Neural cell (in vitro differentiated cells): ENCODE data around the gene UBALD1. TPM values are rescaled to one million over a fixed set of nuclear protein-coding genes. Genes with fewer than 3 reads are reported as not detected.
A peak's percentile ranks its signal among the peaks of the same experiment; 100 is the strongest.

Experiments used
- H2AFZ ChIP-seq: fragments of 200-600, 300-800 bp; sonication (generic), shearing (Covaris generic); 2 replicates; pipeline ENCODE4 v1.6.0; 2014; ENCODE audit warnings: low read depth, mild to moderate bottlenecking, antibody characterized with exemption, low read length, moderate library complexity
- H3F3A ChIP-seq: fragments of 200-600 bp; shearing (Covaris generic); 2 replicates; pipeline ENCODE4 v1.6.1; 2016; ENCODE audit warnings: mild to moderate bottlenecking, moderate library complexity, mixed read lengths, antibody characterized with exemption, low read length; ENCODE audit not compliant: insufficient read depth, poor library complexity, severe bottlenecking
- H3K27ac ChIP-seq: fragments of 200-600, 300-800 bp; sonication (generic), shearing (Covaris generic); 2 replicates; pipeline ENCODE4 v1.5.1; 2014; ENCODE audit warnings: mild to moderate bottlenecking, low read length, moderate library complexity
- H3K27me3 ChIP-seq: fragments of 300-800, 200-600 bp; sonication (generic), shearing (Covaris generic); 2 replicates; pipeline ENCODE4 v1.6.0; 2014; ENCODE audit warnings: mild to moderate bottlenecking, low read depth, low read length, moderate library complexity; ENCODE audit not compliant: insufficient read depth
- H3K36me3 ChIP-seq: fragments of 300-800, 200-600 bp; sonication (generic), shearing (Covaris generic); 2 replicates; pipeline ENCODE4 v1.5.1; 2014; ENCODE audit warnings: mild to moderate bottlenecking, antibody characterized with exemption, low read length, moderate library complexity; ENCODE audit not compliant: insufficient read depth
- H3K4me2 ChIP-seq: fragments of 300-800, 200-600 bp; sonication (generic), shearing (Covaris generic); 2 replicates; pipeline ENCODE4 v1.6.0; 2014; ENCODE audit warnings: mild to moderate bottlenecking, low read length
- H3K4me3 ChIP-seq: fragments of 300-800, 200-600 bp; sonication (generic), shearing (Covaris generic); 2 replicates; pipeline ENCODE4 v1.5.1; 2014; ENCODE audit warnings: mild to moderate bottlenecking, low read length, moderate library complexity
- H3K79me2 ChIP-seq: fragments of 200-600 bp; shearing (Covaris generic); replicated peaks from 2 replicates; pipeline ENCODE4 v1.6.0; 2014; ENCODE audit warnings: mild to moderate bottlenecking, low read length, moderate library complexity; ENCODE audit not compliant: insufficient read depth
- H3K9ac ChIP-seq: fragments of 300-800, 200-600 bp; sonication (generic), shearing (Covaris generic); 2 replicates; pipeline ENCODE4 v1.6.1; 2016; ENCODE audit warnings: mild to moderate bottlenecking, low read length, mixed read lengths
- H3K9me2 ChIP-seq: fragments of 200-600 bp; shearing (Covaris generic); 2 replicates; pipeline ENCODE4 v1.6.1; 2016; ENCODE audit warnings: mild to moderate bottlenecking, low read length, mixed read lengths; ENCODE audit not compliant: insufficient read depth
- H3K9me3 ChIP-seq: fragments of 200-600, 300-800 bp; sonication (generic), shearing (Covaris generic); 2 replicates; pipeline ENCODE4 v1.6.1; 2016; ENCODE audit warnings: mild to moderate bottlenecking, mixed run types, low read length, moderate library complexity, mixed read lengths
- H4K20me1 ChIP-seq: fragments of 200-600 bp; shearing (Covaris generic); 2 replicates; pipeline ENCODE4 v1.6.1; 2016; ENCODE audit warnings: mild to moderate bottlenecking, mixed run types; ENCODE audit not compliant: insufficient read depth
- EP300 ChIP-seq: fragments of 450-650 bp; conservative IDR thresholded peaks from 2 replicates; pipeline ENCODE4 v1.6.1; 2014; ENCODE audit warnings: antibody characterized with exemption, mild to moderate bottlenecking, moderate library complexity; ENCODE audit not compliant: poor library complexity, severe bottlenecking
- EZH2 ChIP-seq: fragments of 200-600, 300-800 bp; shearing (Covaris generic), sonication (generic); IDR thresholded peaks from 2 replicates; pipeline ENCODE4 v1.6.1; 2014; ENCODE audit warnings: antibody characterized with exemption, low read length, borderline replicate concordance, mild to moderate bottlenecking; ENCODE audit not compliant: insufficient read depth, poor library complexity, severe bottlenecking
- MXI1 ChIP-seq: fragments of 450-650 bp; conservative IDR thresholded peaks from 2 replicates; pipeline ENCODE4 v1.6.1; 2014; ENCODE audit warnings: antibody characterized with exemption, mild to moderate bottlenecking; ENCODE audit not compliant: poor library complexity, severe bottlenecking
- POLR2AphosphoS5 ChIP-seq: IDR thresholded peaks from 2 replicates; pipeline ENCODE4 v1.6.1; 2012
- RAD21 ChIP-seq: fragments of 450-650 bp; conservative IDR thresholded peaks from 2 replicates; pipeline ENCODE4 v1.6.1; 2014; ENCODE audit warnings: antibody characterized with exemption, mild to moderate bottlenecking, moderate library complexity
- TAF1 ChIP-seq: IDR thresholded peaks from 2 replicates; pipeline ENCODE4 v1.6.1; 2012; ENCODE audit warnings: low read depth
- polyA plus RNA-seq: library from polyadenylated mRNA; depleted of rRNA; stranded (reverse); fragments of >200 nt; gene quantifications from 2 replicates; pipeline ENCODE4 v1.2.3, GENCODE V29; 2014
- TF ChIP-seq, protein P1 (sequence below): IDR thresholded peaks from 2 replicates; pipeline ENCODE4 v1.6.1; 2012; ENCODE audit warnings: borderline replicate concordance
- TF ChIP-seq, protein P2 (sequence below): fragments of 450-650 bp; IDR thresholded peaks from 2 replicates; pipeline ENCODE4 v1.5.1; 2014; ENCODE audit warnings: antibody characterized with exemption, mild to moderate bottlenecking, moderate library complexity; ENCODE audit not compliant: poor library complexity, severe bottlenecking

Gene UBALD1
- polyA plus RNA-seq, 1 donor from 2014 or later = 3.3 TPM

DNA sequence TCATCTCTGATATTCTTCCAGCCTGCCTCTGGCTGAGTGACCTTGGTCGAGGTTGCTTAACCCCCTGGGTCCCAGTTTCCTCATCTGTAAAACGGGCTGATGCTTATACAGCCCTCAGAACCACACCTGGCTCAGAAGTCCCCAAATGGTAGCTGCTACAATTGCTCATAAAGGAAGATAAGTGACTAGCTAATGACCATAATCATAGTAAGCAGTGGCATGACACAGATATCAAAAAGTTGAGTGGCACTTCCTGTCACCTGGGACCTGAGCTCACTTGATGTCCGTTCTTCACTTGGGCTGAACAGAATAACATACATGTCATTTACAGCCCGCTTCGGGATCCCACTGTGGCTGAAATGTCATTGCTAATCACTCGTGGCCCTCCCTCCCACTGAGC lies 11.7 kb upstream of the UBALD1 start:
- Histone ChIP-seq H3K9me3 (no peaks in the 10 kb centered on the region), H3K27me3 (no peaks in the 10 kb centered on the region), H3K79me2 (peaks cover 53% of the 10 kb centered on the region), H3K4me3 (peak overlapping the region; percentile 98), H3K4me2 (peak overlapping the region; percentile 96), H3K9ac (peak overlapping the region; percentile 98), H3K27ac (peak overlapping the region; percentile 95), H3F3A (no peaks in the 10 kb centered on the region), H2AFZ (no peak overlapping the region), H3K36me3 (no peaks in the 10 kb centered on the region), H4K20me1 (no peaks in the 10 kb centered on the region), H3K9me2 (no peaks in the 10 kb centered on the region)
- TF ChIP-seq MXI1 (no peak), EZH2 (no peak)

DNA sequence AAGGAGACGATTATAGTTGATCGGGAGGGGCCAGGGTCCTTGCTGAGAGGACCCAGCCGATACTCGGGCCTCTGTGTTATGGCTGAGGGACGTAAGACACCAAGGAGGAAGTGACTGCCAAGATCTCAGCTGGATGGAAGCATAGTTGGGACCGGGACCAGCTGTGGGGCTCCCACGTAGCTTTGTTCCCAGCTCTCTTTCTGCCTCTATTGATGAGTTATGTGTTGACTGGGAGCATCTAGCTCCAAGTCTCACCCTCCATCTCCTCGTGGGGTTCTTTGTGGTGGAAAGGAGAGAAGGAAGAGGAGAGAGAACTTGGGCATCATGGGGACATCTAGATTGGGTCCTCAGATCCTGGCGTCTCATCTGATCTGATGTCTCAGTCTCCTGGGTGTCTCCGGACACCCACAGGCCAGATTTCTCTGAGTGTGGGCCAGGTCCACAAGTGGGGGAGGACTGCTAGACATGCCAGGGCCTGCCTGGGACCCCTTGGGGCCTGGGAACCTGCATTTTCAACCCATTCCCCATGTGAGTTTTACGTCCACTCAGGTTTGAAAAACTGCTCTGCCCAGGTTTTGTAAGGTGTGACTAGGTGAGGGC lies 11.0 kb upstream of the UBALD1 start:
- peak overlapping the region; percentile 98 for H3K9ac ChIP-seq
- H3K4me3 ChIP-seq = peak overlapping the region; percentile 98
- peak overlapping the region; percentile 95 for H3K27ac ChIP-seq
- H2AFZ ChIP-seq = peak overlapping the region; percentile 40
- H4K20me1 ChIP-seq = no peaks in the 10 kb centered on the region
- peak overlapping the region; percentile 96 for H3K4me2 ChIP-seq
- no peaks in the 10 kb centered on the region for H3K36me3 ChIP-seq
- H3K27me3 ChIP-seq = no peaks in the 10 kb centered on the region
- H3F3A ChIP-seq = no peaks in the 10 kb centered on the region
- peaks cover 46% of the 10 kb centered on the region for H3K79me2 ChIP-seq
- H3K9me3 ChIP-seq = no peaks in the 10 kb centered on the region
- H3K9me2 ChIP-seq = no peaks in the 10 kb centered on the region
- TF ChIP-seq, protein P1, sequence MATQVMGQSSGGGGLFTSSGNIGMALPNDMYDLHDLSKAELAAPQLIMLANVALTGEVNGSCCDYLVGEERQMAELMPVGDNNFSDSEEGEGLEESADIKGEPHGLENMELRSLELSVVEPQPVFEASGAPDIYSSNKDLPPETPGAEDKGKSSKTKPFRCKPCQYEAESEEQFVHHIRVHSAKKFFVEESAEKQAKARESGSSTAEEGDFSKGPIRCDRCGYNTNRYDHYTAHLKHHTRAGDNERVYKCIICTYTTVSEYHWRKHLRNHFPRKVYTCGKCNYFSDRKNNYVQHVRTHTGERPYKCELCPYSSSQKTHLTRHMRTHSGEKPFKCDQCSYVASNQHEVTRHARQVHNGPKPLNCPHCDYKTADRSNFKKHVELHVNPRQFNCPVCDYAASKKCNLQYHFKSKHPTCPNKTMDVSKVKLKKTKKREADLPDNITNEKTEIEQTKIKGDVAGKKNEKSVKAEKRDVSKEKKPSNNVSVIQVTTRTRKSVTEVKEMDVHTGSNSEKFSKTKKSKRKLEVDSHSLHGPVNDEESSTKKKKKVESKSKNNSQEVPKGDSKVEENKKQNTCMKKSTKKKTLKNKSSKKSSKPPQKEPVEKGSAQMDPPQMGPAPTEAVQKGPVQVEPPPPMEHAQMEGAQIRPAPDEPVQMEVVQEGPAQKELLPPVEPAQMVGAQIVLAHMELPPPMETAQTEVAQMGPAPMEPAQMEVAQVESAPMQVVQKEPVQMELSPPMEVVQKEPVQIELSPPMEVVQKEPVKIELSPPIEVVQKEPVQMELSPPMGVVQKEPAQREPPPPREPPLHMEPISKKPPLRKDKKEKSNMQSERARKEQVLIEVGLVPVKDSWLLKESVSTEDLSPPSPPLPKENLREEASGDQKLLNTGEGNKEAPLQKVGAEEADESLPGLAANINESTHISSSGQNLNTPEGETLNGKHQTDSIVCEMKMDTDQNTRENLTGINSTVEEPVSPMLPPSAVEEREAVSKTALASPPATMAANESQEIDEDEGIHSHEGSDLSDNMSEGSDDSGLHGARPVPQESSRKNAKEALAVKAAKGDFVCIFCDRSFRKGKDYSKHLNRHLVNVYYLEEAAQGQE = no peak
- no peak for TF ChIP-seq RAD21
- TF ChIP-seq EP300 = no peak
- TF ChIP-seq EZH2 = no peak
- TF ChIP-seq, protein P2, sequence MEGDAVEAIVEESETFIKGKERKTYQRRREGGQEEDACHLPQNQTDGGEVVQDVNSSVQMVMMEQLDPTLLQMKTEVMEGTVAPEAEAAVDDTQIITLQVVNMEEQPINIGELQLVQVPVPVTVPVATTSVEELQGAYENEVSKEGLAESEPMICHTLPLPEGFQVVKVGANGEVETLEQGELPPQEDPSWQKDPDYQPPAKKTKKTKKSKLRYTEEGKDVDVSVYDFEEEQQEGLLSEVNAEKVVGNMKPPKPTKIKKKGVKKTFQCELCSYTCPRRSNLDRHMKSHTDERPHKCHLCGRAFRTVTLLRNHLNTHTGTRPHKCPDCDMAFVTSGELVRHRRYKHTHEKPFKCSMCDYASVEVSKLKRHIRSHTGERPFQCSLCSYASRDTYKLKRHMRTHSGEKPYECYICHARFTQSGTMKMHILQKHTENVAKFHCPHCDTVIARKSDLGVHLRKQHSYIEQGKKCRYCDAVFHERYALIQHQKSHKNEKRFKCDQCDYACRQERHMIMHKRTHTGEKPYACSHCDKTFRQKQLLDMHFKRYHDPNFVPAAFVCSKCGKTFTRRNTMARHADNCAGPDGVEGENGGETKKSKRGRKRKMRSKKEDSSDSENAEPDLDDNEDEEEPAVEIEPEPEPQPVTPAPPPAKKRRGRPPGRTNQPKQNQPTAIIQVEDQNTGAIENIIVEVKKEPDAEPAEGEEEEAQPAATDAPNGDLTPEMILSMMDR = no peak
- TF ChIP-seq POLR2AphosphoS5 = no peak
- TF ChIP-seq MXI1 = no peak
- no peak for TF ChIP-seq TAF1
